Fibroblast of lung (primary cell): ENCODE results near the gene MEIS2. TPM values are rescaled to one million over a fixed set of nuclear protein-coding genes. Genes with fewer than 3 reads are reported as not detected.

Experiments
- DNase-seq, 2 donors: peaks; one replicate each; pipeline versions ENCODE4 v3.0.0 to v3.0.0-alpha.2; 2010; ENCODE audit warnings: low read depth in 2 of 2
- H2AFZ ChIP-seq: 2 replicates; pipeline ENCODE4 v1.5.1; 2012; ENCODE audit warnings: low read length, control low read depth, inconsistent platforms
- H3K27ac ChIP-seq: 2 replicates; pipeline ENCODE4 v1.5.1; 2011; ENCODE audit warnings: low read length, control low read depth; ENCODE audit not compliant: insufficient read depth
- H3K27me3 ChIP-seq: 2 replicates; pipeline ENCODE4 v1.5.1; 2011; ENCODE audit warnings: mild to moderate bottlenecking, low read length; ENCODE audit not compliant: control insufficient read depth, insufficient read depth
- H3K36me3 ChIP-seq: 2 replicates; pipeline ENCODE4 v1.5.1; 2011; ENCODE audit warnings: low read length; ENCODE audit not compliant: control insufficient read depth, insufficient read depth
- H3K4me1 ChIP-seq: 2 replicates; pipeline ENCODE4 v1.5.1; 2011; ENCODE audit warnings: low read length; ENCODE audit not compliant: control insufficient read depth, insufficient read depth; ENCODE audit errors: extremely low read depth
- H3K4me2 ChIP-seq: 2 replicates; pipeline ENCODE4 v1.5.1; 2011; ENCODE audit warnings: low read length, control low read depth; ENCODE audit not compliant: insufficient read depth; ENCODE audit errors: extremely low read depth
- H3K4me3 ChIP-seq, 4 experiments: fragments of 200-600 bp in 1 of 4; sonication (generic) in 1 of 4; replicated peaks in 1 of 4; 2 replicates each; pipeline ENCODE4 v1.5.1; 2011 to 2016; ENCODE audit warnings: low read length in 4 of 4, low read depth in 3 of 4, mild to moderate bottlenecking in 3 of 4, control low read depth in 2 of 4, inconsistent platforms in 1 of 4, mixed read lengths in 1 of 4; ENCODE audit not compliant: insufficient read depth in 1 of 4; ENCODE audit errors: control extremely low read depth in 1 of 4
- H3K79me2 ChIP-seq: 2 replicates; pipeline ENCODE4 v1.5.1; 2012; ENCODE audit warnings: mild to moderate bottlenecking, low read length, inconsistent platforms; ENCODE audit not compliant: control insufficient read depth, insufficient read depth
- H3K9ac ChIP-seq: 2 replicates; pipeline ENCODE4 v1.5.1; 2011; ENCODE audit warnings: mild to moderate bottlenecking, low read length, control low read depth; ENCODE audit not compliant: insufficient read depth
- H3K9me3 ChIP-seq: 2 replicates; pipeline ENCODE4 v1.5.1; 2012; ENCODE audit warnings: low read depth, low read length; ENCODE audit not compliant: control insufficient read depth, insufficient read depth
- H4K20me1 ChIP-seq: 2 replicates; pipeline ENCODE4 v1.5.1; 2011; ENCODE audit warnings: low read length; ENCODE audit not compliant: control insufficient read depth, insufficient read depth; ENCODE audit errors: extremely low read depth
- CTCF ChIP-seq, 2 donors: IDR thresholded peaks in 1 of 2; conservative IDR thresholded peaks in 1 of 2; 1 replicate in 1 of 2; 2 replicates in 1 of 2; pipeline ENCODE4 v1.5.1; 2011 to 2012; ENCODE audit warnings: low read length in 2 of 2, control low read depth in 1 of 2, inconsistent platforms in 1 of 2, low read depth in 1 of 2, mild to moderate bottlenecking in 1 of 2
- EZH2 ChIP-seq: IDR thresholded peaks from 2 replicates; pipeline ENCODE4 v1.5.1; 2012; ENCODE audit warnings: low read length, control low read depth, mild to moderate bottlenecking; ENCODE audit errors: missing control alignments
- polyA plus RNA-seq, 2 donors: library from polyadenylated mRNA; depleted of rRNA in 1 of 2; stranded (reverse) in 1 of 2; unstranded in 1 of 2; fragments of >200 nt; gene quantifications; 2 replicates each; pipeline ENCODE4 v1.2.1, GENCODE V29; 2011 to 2012; ENCODE audit warnings: missing spikeins in 1 of 2
- total RNA-seq: library from RNA; depleted of rRNA; stranded (reverse); fragments of >200 nt; gene quantifications from 2 replicates; pipeline ENCODE4 v1.2.1, GENCODE V29; 2014

The MEIS2 gene
- total and polyA plus RNA-seq, 2 donors (not counting 1 experiment from before 2014, with no cell fraction given), result 31.0 to 37.1 TPM

GRCh38 chr15:37076543-37076942, 23.8 kb downstream of the MEIS2 start:
- Histone ChIP-seq H3K4me2 (peak overlapping the region; percentile 16), H3K4me3 (no peak overlapping the region), H3K4me1 (no peaks in the 10 kb centered on the region), H3K9ac (no peak overlapping the region), H4K20me1 (no peaks in the 10 kb centered on the region), H3K79me2 (peaks cover 4% of the 10 kb centered on the region), H3K27ac (no peak overlapping the region), H2AFZ (no peak overlapping the region), H3K9me3 (no peaks in the 10 kb centered on the region), H3K27me3 (no peaks in the 10 kb centered on the region), H3K36me3 (no peaks in the 10 kb centered on the region)
- peak; percentile 70 to 74 for DNase-seq
- TF ChIP-seq EZH2 (no peak), CTCF (conservative IDR thresholded peaks at IDR 0.05 in 1 of 2, IDR thresholded peaks at IDR 0.05 in 1 of 2; ENCODE audit: low read depth in 1 of 2, low read length in 2 of 2) (no peak)

- Histone ChIP-seq H3K9ac (no peak overlapping the region), H3K36me3 (no peaks in the 10 kb centered on the region), H3K9me3 (no peaks in the 10 kb centered on the region), H3K4me3 (no peak overlapping the region), H4K20me1 (no peaks in the 10 kb centered on the region), H2AFZ (no peak overlapping the region), H3K4me1 (no peaks in the 10 kb centered on the region), H3K4me2 (no peak overlapping the region), H3K27ac (no peak overlapping the region), H3K79me2 (peaks cover 4% of the 10 kb centered on the region), H3K27me3 (no peaks in the 10 kb centered on the region)
- no peak for DNase-seq
- no peak for TF ChIP-seq EZH2
- TF ChIP-seq CTCF (conservative IDR thresholded peaks at IDR 0.05 in 1 of 2, IDR thresholded peaks at IDR 0.05 in 1 of 2; ENCODE audit: low read depth in 1 of 2, low read length in 2 of 2), result no peak
Measured at GRCh38 chr15:37075777-37076176, 24.6 kb downstream of the MEIS2 start.

- peak; percentile 20 to 63 for DNase-seq
- H3K4me2 ChIP-seq, result no peak overlapping the region
Measured at GRCh38 chr15:37072181-37072580, 28.2 kb downstream of the MEIS2 start.

More at GRCh38 chr15:37072181-37072580, 28.2 kb downstream of the MEIS2 start:
- Histone ChIP-seq H3K9ac (no peak overlapping the region), H4K20me1 (no peaks in the 10 kb centered on the region), H3K4me1 (no peaks in the 10 kb centered on the region), H3K36me3 (no peaks in the 10 kb centered on the region), H3K9me3 (no peaks in the 10 kb centered on the region), H3K27me3 (no peaks in the 10 kb centered on the region), H3K79me2 (no peaks in the 10 kb centered on the region), H3K4me3 (no peak overlapping the region), H2AFZ (no peak overlapping the region), H3K27ac (no peak overlapping the region)
- TF ChIP-seq EZH2, result no peak
- no peak for TF ChIP-seq CTCF (conservative IDR thresholded peaks at IDR 0.05 in 1 of 2, IDR thresholded peaks at IDR 0.05 in 1 of 2; ENCODE audit: low read depth in 1 of 2, low read length in 2 of 2)
